GM18517 (cell line): Measurements from ENCODE around the gene GCNT4.
"Not testable (repeated sequence)": the region's sequence is repeated elsewhere in the genome, so short reads cannot be mapped to it uniquely, and the experiment has no call there.

Source experiments
- ATAC-seq: cut with Tn5 transposase; IDR thresholded peaks from one replicate; pipeline ENCODE4 v1.9.1; 2021; ENCODE audit warnings: mild to moderate bottlenecking, moderate library complexity; ENCODE audit not compliant: unreplicated experiment

The GCNT4 gene, protein sequence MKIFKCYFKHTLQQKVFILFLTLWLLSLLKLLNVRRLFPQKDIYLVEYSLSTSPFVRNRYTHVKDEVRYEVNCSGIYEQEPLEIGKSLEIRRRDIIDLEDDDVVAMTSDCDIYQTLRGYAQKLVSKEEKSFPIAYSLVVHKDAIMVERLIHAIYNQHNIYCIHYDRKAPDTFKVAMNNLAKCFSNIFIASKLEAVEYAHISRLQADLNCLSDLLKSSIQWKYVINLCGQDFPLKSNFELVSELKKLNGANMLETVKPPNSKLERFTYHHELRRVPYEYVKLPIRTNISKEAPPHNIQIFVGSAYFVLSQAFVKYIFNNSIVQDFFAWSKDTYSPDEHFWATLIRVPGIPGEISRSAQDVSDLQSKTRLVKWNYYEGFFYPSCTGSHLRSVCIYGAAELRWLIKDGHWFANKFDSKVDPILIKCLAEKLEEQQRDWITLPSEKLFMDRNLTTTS

DNA sequence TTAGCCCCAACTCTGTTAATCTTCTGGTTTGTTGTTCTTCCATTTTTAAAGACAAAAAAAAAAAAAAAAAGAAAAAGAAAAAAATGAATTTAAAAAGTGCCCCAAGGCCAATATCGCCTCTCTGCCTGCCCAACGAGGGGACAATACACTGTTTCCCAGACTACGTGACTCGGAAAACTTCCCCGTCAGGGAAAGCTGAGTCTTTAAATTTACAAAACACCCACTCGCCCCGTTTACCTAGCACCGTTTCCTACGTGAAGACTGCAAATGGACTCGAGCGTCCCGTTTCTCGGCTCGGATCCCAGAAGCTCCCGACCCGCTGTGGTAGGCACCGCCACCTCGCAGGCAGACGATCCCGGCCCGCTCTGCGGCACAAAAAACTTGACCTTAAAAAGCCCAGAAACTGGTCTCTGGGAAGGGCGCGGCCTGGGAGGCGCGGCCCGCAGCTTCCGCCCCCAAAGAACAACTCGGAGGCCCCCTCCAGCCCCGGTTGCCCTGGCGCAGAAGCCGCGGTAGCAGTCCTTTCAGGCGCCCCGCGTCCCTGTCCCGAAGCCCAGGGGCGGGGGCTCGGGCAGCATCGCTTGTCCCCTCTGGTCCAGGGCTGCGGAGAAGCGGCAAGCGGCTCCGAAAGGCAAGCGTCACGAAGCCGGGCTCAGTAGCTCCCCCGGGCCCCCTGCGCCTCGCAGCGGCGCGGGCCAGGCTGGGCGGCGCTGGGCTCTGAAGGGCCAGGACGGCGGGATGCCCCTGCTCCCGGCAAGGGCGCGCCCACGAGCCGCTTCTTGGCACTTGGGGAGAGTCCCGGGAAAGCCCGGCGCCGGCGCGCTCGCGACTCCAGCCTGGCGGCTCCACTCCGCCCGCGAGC, at the start of gene GCNT4:
GCNT4 (minus strand) TSS at position 367 of the 862 bp plus-strand sequence. CDS start 22,521 bp downstream, outside the sequence.
- ATAC-seq = no peak

GRCh38 chr5:75095956-75096355, 43.6 kb upstream of the GCNT4 start:
- not testable (repeated sequence) for ATAC-seq

GRCh38 chr5:75091597-75091996, 39.2 kb upstream of the GCNT4 start:
- no peak for ATAC-seq

DNA sequence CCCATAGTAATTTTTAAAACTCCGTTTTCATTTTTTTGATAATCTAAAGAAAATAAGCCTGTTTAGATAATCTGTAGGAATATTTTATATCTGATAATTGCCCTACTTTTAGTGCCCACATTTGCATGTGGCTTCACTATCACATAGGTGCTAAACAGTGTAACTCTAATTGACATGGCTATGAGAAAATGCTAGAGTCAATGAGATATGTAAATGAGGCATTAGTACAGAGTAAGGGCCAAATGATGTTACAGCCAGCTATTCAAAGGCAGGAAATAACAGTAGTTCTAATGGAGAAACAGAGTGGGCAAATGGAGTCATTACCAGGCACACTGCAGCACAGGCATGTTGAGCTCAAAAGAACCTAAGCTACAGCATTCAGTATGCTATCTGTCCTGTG, 37.3 kb upstream of the GCNT4 start:
- no peak for ATAC-seq

DNA sequence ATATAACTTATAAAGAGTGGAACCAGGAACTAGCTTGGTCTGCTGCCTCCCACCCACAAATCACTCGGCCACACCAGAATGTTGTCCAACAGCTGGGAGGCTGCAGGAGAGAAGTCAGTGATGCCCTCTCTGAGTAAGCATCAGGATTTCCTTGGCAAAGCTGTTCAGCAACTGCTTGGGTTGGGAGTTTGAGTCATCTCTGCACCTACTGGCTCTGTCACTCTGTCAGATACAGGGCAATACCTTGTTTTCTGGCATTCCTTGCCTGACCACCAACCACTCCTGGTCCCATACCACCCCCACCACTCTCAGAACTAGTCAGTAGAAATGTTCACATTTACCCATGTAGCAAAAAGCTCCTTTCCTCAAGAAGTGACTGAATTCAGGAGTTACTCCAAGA, 36.8 kb upstream of the GCNT4 start:
- ATAC-seq = no peak

GRCh38 chr5:75088648-75089047, 36.3 kb upstream of the GCNT4 start:
- ATAC-seq = no peak

- no peak for ATAC-seq
These were observed 29.2 kb upstream of the GCNT4 start for GRCh38 chr5:75081510-75081909.

GRCh38 chr5:75079346-75079745, 27.0 kb upstream of the GCNT4 start:
- ATAC-seq = not testable (repeated sequence)

DNA sequence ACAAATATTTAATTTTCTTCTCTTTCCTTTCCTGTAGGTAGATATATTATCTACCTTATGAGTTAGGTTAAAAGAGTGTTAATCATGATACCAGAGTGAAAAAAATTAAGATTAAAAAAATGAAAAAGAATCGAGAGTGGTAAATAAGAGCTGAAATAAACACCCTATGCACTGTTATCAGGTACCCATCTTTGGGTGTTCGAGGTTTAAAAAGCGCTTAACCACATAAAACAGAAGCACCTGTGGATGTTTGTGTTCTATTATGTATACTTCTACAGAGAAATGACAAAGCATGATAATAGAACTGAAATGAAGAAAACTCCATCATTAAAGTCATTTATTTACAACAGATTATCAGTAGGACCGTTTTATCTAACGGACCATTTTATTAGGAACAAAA, 25.7 kb upstream of the GCNT4 start:
- ATAC-seq = no peak

DNA sequence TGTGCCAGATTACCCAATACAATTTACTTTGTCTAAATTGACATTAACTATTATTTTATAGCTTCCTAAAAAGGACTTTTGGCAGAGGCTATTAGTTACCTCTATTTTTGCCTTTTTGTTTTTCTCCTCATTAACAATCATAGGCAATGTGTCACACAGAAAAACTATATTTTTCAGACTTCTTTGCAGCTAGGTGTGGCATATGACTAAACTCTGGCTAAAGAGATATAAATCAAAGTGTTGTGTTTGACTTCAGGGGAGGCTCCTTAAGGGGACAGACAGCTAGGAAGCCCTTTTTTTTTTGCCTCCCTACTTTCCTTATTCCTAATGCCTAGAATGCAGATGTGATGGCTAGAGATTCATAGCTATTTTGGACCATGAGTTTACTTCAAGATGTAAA, 19.7 kb upstream of the GCNT4 start:
- ATAC-seq = no peak

DNA sequence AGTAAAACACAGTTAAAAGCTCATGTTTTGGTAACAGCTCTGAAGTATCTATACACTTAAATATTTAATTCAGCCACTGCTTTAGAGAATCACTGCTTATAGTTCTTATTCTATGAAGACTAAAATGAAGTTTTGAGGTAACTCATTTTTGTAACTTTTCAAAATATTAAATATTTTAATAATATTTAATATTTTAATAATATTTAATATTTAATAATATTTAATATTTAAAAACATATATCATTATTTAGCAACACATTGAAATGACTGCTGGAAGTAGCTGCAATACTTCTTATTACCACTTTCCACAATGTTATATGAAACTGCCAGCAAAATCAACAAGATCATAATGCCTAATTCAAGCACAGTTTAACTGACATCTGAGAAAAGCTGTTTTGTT, 18.7 kb upstream of the GCNT4 start:
- ATAC-seq = no peak

DNA sequence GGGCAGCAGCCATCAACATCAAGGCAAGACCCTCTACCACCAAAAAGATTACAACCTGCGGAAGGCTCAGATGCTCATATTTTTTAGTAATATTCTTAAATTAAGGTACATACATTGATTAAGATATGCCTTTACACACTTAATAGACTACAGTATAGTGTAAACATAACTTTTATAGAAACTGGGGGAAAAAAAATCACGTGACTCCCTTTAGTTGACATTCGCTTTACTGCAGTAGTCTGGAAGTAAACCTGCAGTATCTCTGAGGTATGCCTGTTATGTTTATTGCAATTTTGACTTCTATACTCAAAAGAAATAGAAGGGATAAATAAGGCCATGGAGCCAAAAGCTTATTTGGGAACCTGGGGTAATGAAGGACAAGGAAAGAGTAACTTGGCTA, 15.1 kb upstream of the GCNT4 start:
- no peak for ATAC-seq

- ATAC-seq = peak; percentile 64
These were observed 10.7 kb upstream of the GCNT4 start for GRCh38 chr5:75062925-75063531.

GRCh38 chr5:75059912-75060545, 7.7 kb upstream of the GCNT4 start:
- ATAC-seq = no peak

DNA sequence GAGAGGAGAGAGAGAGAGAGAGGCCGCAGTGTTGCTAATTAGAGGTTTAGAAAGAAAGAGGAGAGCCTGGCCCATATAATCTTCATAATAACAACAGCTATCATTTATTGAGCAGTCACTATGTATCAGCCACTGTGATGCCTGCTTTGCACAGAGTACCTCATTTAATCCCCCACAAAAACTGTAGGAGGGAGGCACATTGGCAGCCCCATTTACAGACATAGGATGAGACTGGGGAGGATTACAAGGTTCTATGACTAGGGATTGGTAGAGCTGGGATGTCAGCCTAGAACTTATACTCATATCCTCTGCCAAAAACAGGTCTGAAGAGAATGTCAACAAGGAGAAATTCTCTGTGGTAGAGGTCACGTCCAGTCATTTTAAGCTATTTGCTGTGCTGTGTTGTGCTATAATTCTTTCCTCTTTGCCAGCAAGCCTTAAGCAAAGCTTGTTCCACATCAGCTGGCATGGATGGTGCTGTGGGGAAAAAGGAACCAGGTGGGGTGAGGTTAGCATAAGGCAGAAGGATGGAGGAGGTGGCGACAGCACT, 6.7 kb upstream of the GCNT4 start:
- no peak for ATAC-seq

GRCh38 chr5:75057561-75057960, 5.2 kb upstream of the GCNT4 start:
- no peak for ATAC-seq

DNA sequence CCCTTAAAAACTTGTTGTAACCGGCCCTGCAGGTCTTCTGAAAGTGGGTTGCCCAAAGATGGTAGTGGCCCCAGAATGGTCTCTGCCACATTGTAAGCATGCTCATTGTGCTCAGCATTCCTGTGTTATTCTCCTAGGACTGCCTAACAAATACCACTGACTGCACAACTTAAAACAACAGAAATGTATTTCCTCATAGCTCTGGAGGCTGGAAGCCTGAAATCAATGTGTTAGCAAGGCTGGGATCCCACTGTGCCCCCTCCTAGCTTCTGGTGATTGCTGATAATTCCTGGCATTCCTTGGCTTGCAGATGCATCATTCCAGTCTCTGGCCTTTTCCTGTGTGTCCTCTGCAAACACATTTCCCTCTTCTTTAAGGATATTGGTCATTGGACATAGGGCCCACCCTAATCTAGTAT, 3.4 kb upstream of the GCNT4 start:
- ATAC-seq = no peak

- ATAC-seq = no peak
These were observed 2.0 kb upstream of the GCNT4 start for GRCh38 chr5:75054134-75054930.

DNA sequence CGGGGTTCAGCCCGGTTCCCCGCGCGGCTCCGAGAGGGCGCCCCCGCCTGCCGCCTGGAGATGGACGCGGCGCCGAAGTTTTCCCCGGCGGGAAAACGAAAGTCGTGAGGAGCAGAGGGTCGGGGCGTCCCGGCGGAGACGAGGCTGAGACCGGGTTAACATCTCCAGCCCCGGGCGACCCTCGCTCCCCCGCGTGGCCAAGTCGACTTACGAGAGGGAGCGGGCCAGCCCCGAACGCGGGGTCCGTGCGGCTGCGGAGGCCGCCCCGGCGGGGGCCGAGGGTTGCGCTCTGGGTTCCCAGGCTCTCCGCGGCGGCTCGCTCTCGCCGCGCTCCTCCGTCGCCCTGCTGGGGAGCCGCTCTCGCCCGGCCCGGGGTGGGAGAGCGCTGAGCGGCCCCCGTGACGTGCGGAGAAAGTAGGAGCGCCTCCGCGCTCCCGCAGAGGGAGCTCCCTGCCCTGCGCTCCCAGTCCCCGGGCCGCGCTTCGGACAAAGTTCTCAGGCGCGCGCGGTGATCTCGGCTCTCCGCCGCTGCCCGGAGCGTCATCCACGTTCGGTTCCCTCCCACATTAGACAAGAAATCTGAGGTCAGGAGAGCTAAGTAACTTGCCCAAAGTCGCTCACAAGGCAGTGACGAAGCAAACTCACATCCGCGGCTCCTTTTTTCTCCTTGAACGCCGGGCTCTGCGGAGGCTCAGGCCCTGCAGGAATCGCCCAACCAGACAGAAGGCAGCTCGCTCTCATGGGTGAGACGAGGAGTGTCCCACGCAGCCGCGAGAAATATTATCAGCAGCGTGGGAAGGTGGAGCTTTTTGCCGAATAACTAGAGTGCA, 1.2 kb upstream of the GCNT4 start:
- no peak for ATAC-seq
